HFF-Myc (cell line): Measurements from ENCODE around the gene ACP5.

Experiments used
- DNase-seq: peaks from one replicate; pipeline ENCODE4 v3.0.0-alpha.2; 2011; ENCODE audit warnings: low read depth; ENCODE audit errors: extremely low read depth
- H3K4me3 ChIP-seq: replicated peaks from 2 replicates; pipeline ENCODE4 v1.5.1; 2011; ENCODE audit warnings: low read depth, mild to moderate bottlenecking, control low read depth, low read length
- CTCF ChIP-seq: IDR thresholded peaks from 2 replicates; pipeline ENCODE4 v1.5.1; 2012; ENCODE audit warnings: mild to moderate bottlenecking, low read depth, low read length, control low read depth; ENCODE audit errors: missing control alignments

The ACP5 gene

GRCh38 chr19:11563532-11563931, 13.9 kb downstream of the ACP5 start:
- TF ChIP-seq CTCF: no peak
- H3K4me3 ChIP-seq: no peak overlapping the region
- no peak for DNase-seq

GRCh38 chr19:11560404-11561051, 16.9 kb downstream of the ACP5 start:
- peak; percentile 61 for DNase-seq
- TF ChIP-seq CTCF: peak; percentile 75
- H3K4me3 ChIP-seq: peak overlapping the region; percentile 99

- H3K4me3 ChIP-seq: peak within 1 kb of the TSS; percentile 99
- DNase-seq: peak; percentile 96
- TF ChIP-seq CTCF: no peak
Measured at GRCh38 chr19:11558881-11559828, 18.3 kb downstream of the ACP5 start, which contains the start of gene ELOF1. Gene ELOF1, minus strand, starts transcription at chr19:11559230. Its CDS starts 4,883 bp downstream, at chr19:11554347.

- no peak for TF ChIP-seq CTCF
- DNase-seq: no peak
- peak overlapping the region; percentile 23 for H3K4me3 ChIP-seq
Measured at GRCh38 chr19:11556634-11557420, 20.6 kb downstream of the ACP5 start.

GRCh38 chr19:11555246-11555645, 22.2 kb downstream of the ACP5 start:
- DNase-seq: no peak
- TF ChIP-seq CTCF: no peak
- H3K4me3 ChIP-seq: no peak overlapping the region

GRCh38 chr19:11554160-11554559, 23.3 kb downstream of the ACP5 start:
- no peak for TF ChIP-seq CTCF
- H3K4me3 ChIP-seq: no peak overlapping the region
- DNase-seq: no peak
